GM21528 (cell line): ENCODE measurements around the gene PTX4.

Experiments used
- ATAC-seq: cut with Tn5 transposase; IDR thresholded peaks from one replicate; pipeline ENCODE4 v1.9.1; 2021; ENCODE audit warnings: mild to moderate bottlenecking, moderate library complexity; ENCODE audit not compliant: unreplicated experiment, low FRiP score

PTX4 gene

DNA sequence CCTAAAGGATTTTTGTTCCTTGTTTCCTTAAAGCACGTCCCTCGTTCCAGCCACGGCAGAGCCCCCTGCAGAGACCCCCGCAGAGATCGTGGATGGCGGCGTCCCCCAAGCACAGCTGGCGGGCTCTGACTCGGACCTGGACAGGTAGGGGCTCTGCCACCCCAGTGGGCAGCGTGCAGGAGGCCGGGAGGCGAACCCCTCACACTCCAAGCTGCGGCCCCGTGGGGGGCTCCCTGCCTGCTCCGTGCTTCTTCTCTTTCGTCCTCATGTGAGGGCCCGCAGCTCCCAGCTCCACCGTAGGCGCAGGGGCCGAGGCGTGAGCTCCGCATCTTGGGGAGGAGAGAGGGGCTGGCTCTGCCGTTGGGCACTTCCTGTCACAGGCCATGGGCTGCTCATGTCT is 12.9 kb upstream of the PTX4 start:
- ATAC-seq = no peak

DNA sequence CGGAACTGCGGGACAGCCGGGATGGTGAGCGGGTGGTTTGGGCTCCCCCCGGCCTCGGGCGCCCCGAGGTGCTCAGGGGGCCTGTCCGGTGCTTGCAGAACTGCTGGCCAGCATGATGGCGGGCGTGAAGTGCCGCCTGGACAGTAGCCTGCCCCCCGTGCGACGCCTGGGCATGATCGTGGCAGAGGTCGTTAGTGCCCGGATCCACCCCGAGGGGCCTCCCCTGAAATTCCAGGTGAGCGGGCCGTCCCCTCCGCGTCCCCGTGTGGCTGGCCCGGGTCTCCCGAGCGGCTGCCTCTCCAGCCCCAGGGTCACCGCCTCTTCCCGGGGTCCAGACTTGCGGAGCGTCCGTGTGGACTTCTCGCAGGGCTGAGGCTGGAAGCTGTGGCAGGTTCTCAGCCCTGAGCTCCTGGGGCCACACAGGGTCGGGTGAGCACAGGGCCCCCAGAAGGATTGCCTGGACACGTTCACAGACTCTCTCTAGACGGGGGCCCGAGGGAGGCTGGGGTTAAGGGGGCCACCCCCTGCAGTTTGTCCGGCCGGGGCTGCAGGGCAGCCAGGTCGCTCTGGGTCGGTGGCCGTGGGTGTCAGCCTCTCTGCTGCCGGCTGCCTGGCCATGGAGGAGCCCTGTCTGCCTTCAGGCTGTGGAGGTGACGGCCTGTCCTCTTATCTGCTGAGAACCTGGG is 11.9 kb upstream of the PTX4 start:
- no peak for ATAC-seq

DNA sequence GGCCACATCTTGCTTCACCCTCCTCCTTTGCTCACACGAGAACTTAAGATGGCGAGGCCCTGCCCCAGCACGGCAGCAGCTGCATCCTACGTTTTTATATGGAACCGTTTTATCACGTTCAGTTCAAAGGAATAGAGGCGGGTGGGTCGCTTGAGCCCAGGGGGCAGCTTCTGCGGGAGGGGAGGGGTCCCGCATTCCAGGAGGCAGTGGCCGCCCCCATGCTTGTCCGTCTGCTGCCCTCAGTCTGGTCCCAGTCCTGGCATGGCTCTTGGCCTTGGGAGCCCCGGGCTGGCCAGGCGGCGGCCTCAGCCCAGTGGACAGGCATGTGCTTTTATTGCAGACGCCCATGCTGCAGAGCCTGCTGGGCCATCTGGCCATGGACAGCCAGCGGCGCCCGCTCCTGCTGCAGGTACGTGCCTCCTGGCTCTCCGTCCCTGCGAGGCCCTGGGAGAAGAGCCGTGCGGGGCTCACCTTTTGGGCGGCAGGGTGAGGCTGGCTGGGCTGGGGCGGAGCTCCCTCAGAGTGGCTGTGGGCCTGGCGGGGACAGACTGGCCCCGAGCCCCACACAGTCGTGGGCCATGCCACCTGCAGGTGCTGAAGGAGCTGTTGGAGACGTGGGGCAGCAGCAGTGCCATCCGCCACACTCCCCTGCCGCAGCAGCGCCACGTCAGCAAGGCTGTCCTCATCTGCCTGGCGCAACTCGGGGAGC is 11.2 kb upstream of the PTX4 start:
- no peak for ATAC-seq

DNA sequence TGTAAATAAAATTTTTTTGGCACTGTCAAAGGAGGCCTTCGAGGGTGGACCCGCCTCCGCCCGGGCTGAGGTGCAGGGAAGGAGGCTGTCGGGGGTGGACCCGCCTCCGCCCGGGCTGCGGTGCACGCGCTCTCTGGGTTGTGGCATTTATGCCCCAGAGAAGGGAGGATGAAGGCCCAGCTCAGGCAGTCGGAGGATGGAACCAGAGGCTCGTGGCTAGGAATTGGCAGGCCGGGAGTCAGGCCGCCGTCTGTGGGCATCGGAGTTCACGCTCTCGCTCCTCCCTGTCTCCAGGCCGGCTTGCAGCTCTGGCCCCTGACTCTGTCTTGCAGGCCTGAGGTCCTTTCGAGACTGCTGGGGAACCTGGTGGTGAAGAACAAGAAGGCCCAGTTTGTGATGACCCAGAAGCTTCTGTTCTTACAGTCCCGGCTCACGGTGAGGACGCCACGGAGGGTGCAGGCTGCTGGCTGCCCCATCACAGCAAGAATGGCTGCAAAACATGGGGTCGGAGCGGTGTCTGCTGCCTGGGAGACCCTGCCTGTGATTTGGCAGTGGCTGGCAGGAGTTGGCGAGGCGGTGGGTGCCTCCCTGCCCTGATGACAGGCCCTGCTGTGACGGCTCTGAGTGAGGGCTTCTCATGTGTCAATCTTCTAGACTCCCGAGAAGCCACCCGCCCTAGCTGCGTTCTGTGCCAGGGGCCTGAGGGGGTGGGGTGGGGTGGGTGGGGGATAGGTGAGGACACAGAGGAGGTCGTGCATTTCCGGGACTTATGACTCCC is 10.3 kb upstream of the PTX4 start:
- ATAC-seq = no peak

DNA sequence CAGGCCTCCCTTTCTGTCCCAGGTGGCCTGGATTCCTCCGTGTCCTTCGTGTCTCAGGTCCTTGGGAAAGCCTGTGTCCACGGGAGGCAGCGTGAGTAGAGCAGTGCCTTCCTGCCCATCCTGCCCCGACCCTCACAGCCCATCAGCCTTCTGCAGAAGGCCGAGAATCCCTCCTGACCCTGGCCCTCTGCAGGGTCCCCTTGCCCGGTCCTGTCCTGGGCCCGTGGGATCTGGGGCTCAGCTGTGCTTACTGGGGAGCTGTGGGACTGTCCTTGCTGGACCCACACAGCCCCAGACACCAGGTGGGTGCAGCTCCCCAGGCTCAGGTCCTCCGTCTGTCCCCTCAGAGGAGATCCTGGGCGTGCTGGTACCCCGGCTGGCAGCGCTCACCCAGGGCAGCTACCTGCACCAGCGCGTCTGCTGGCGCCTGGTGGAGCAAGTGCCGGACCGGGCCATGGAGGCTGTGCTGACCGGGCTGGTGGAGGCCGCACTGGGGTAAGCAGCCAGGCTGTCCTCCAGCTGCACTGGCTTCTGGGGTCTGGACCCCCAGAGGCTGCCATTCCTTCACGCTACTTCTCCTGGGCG is 8.4 kb upstream of the PTX4 start:
- ATAC-seq = no peak

DNA sequence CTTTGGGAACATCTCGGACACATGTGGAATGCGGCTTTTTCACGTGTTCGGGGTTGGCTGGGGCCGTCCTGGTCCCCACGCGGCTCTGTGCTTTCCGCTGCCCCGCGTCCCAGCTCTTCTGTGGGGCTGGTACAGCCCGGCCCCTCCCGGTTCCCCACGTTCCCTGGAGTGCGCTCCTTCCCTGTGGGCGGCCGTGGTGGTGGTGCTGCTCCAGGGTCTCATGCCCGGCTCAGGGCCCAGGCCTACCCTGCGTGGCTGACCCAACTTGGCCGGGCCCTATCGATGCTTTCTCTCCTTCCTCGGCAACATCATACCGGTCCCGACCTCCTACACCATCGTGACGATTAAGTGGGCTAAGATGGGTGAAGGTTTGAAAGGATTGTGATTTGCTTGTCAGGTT is 7.7 kb upstream of the PTX4 start:
- ATAC-seq = no peak

DNA sequence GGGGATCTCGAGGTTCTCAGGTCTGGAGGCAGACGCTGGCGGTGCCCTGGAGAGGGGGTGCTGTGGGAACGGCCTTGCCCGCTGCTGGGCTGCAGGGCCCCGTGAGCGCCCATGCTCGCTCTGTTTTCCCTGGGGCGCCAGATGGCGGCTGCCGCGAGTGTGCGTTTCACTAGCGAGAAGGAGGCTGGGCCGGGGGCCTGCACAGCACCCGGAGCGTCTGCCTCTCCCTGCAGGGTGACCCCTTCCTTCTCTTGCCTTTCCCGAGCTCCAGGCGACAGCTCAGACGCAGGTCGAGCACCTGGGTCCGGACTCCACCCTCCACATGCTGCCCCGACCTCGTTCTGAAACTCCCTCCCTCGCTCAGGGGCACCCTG is 7.1 kb upstream of the PTX4 start:
- no peak for ATAC-seq

DNA sequence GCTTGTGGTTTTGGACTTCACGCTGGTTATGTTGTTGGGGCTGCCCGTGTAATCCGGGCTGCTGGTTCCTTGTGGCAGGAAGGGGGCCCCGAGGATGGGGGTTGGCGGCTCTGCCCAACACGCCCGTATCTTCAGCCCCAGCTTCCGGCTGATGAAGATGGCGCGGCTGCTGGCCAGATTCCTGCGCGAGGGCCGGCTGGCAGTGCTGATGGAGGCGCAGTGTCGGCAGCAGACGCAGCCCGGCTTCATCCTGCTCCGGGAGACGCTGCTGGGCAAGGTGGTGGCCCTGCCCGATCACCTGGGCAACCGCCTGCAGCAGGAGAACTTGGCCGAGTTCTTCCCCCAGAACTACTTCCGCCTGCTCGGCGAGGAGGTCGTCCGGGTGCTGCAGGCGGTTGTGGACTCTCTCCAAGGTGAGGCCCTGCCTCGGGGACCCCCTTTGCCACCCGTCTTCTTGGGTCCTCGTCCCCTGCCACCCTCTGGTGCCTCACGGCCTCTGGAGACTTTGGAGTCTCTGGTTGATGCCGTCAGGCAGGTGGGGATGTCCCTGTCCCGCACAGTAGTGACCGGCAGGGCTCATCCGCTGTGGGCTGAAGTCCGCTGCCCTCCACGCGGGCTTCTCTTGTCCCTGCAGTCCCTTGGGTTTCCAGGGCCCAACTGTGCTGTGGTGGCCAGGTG is 6.6 kb upstream of the PTX4 start:
- ATAC-seq = no peak

DNA sequence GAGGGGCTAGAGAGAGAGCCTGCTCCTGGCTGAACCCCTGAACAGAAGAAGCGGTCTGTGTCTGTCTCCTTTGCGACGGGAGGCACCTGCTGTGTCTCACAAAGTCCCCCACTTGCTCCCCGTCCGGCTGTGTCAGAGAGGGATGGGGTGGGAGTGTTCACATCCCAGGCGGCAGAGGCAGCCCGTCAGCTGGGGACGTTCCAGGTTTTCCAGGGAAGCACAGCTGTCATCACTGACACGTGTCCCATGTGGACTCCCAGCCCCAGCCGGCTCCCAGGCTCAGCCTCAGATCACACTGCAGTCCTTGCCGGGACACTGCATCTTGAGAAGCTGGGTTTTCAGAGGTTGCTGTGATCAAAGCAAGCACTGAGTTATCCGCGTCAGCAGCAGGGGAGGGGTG is 6.0 kb upstream of the PTX4 start:
- no peak for ATAC-seq

DNA sequence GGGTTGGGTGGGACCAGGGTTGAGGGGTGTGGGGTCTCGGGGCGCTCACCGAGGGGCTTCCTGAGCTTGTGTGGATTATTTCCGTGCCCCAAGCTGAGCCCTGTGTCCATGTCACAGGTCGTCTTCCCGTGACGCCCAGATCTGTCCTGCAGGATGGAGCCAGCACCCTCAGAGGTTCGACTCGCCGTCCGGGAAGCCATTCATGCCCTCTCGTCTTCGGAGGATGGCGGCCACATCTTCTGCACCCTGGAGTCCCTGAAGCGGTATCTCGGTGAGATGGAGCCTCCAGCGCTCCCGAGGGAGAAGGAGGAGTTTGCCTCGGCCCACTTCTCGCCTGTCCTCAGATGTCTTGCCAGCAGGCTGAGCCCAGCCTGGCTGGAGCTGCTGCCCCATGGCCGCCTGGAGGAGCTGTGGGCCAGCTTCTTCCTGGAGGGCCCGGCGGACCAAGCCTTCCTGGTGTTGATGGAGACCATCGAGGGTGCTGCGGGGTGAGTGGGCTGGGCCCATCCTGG is 5.4 kb upstream of the PTX4 start:
- no peak for ATAC-seq

DNA sequence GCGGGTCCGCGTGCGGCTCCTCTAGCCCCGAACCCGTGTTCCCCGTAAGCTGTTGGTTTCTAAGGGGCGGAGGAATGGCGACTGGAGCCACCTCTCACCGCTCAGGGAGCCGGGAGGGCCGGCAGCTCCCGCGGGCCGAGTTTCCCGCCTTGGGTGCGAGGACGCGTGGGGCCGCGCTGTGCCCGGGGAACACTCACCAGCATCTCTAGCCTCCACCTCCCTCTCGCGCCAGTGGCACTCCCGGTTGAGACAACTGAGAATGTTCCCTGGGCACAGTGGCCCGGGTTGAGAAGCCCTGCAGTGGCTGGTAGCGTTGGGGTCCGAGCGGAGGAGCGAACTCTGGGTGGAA is 5.0 kb upstream of the PTX4 start:
- peak; percentile 11 for ATAC-seq

DNA sequence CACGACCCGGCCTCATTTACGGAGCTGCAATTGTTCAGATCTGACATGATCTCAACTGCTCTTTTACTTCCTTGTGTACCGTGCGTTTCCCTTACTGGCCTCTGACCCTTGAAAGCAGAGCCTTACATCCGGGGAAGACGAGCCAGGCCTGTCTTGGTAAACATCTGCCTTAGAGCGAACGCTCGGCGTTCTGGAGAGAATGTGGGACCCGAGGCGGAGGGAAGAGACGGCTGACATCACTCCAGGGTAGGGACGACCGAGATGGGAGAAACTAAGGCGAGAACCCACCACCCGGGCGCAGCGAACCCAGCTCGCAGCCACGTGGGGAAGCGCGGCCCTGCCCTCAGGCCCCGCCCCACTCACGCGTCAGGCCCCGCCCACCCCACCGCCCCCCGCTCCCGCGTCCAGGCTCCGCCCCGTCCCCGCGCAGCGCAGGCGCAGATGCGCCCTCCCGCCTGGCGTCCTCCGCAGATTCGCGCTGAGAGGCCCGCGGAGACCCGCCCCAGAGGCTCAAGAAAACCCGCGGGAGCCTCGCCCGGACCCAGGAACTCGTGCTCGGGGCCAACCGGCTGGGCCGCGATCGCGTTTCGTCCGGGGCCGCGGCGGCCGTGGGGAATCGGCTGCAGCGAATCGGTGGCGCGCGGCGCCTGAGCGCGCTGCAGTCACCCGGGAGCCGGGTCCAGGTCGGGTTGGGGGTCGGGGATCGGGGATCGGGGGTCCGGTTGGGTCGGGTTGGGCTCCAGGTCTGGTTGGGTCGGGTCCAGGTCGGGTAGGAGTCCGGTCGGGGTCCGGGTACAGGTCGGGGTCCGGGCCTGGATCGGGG is 4.4 kb upstream of the PTX4 start, which contains the start of gene TELO2:
Gene TELO2 (plus strand): TSS at position 438 of the 823 bp plus-strand sequence. CDS start 922 bp downstream, outside the sequence.
- peak; percentile 50 for ATAC-seq

DNA sequence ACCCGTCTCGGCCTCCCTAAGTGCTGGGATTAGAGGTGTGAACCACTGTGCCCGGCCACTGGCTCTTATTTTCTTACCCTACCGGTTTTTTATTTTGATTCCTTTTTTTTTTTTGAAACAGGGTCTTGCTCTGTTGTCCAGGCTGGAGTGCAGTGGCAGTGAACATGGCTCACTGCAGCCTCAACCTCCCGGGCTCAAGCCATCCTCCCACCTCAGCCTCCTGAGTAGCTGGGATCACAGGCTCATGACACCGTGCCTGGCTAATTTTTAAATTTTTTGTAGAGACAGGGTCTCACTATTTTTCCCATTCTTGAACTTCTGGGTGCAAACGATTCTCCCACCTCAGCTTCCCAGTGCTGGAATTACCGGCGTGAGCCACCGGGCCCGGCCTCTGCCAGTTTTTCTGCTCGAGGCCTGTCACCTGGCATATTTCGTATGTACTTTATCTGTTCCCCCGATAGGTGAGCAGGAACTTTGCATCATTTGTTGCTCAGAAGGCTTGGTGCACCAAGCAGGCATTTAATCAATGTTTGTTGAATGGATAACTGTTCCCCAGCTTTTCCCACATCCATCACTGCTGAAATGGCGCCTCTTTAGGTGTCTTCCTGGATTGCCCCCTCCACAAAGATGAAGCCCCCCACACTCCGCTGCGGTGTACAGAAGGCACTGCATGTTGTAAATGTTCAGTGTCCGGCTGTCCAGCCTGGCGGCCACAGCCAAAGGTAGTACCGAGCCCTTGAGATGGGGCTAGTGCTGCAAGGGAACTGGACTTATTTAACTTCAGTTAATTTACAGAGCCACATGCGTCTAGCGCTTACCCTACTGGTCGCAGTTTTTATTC is 3.6 kb upstream of the PTX4 start:
- ATAC-seq = no peak

DNA sequence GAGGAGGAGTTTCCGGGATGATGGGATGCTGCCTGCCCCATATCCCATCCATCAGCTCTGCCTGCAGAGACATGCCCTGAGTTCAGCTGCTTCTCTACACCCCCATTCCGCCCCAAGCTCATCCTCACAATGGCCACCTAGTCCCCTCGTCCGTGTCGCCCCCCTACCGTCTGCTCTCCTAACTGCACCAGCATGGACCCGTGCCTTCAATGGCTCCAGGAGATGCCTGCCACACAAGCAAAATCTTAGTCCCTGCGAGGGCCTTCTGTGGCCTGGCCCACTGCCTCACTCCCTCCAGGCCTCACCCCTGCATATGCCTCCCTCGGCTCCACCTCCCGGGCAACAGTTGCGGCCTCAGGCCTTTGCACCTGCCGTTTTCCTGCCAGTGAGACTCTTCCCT is 2.6 kb upstream of the PTX4 start:
- no peak for ATAC-seq

DNA sequence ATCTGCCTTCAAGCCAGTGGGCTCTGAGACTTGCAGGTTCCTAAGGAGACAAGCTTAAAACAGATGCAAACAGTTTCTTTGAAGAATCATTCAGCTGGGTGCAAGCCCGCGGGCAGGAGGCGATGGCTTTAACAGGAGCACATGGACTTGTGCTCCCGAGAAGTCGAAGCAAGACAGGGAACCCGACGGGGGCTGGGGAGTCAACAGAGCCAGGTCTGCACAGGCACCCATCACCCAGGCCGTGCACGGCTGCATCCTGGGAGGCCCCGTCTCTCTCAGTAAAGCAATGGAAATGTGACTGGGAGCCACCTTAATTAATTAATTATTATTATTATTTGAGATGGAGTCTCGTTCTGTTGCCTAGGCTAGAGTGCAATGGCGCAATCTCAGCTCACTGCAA is 333 bp upstream of the PTX4 start:
- ATAC-seq = no peak

DNA sequence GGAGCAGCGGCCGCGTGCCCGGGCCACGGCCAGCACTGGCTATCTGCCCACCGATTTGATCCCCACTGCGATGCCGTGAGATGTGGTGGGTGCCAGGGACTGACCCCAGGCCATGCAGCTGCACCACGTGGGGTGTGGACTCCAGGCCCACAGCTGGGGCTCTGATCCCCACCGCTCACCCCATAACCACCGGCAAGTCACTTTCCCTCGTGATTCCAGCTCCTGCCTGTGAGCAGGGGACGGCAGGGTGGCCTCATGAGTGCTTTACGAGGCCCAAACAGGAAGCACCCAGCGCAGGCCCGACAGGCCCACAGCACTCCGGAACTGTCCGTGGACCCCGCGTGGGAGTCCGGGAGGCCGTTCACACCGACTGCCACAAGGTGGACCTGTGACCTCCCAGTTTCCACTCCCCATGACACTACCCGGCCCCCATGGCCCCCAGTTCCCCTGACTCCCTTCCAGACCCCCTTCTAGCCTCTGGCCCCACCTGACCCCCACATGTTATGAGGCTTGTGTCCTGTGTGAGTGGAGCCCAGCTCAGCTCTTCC is 616 bp downstream of the PTX4 start:
- ATAC-seq = no peak

DNA sequence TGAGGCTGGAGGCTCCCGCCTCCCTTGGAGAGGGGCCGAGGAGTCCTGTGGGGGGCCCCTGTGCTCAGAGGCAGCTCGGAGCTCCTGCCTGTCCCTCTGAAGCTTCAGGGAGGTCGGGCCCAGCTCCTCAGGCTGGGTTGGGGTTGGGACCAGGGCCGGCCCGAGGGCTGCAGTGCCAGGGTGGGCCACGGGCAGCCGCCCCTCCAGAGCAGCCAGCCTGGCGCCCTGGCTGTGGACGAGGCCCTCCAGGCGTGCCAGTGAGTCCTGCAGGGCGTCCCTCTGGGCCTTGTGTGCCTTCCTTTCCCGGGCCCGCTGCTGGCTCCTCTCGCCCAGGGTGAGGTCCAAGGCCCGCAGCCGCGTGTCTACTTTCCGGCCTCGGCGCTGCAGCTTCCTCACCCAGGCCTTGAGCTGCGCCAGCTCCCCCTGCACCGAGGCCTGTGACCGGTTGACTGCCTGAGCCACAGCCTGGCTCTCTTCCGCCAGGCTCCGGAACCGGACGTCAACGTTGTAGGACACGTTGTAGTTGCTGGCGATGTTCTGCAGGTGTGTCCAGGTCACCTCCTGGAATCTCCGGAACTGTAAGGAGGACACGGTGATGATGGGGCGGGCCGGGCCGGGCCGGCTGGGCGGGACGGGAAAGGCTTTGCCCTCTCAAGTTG is 1.2 kb downstream of the PTX4 start:
- ATAC-seq = no peak
